H9 (cell line): ENCODE measurements around the gene PSME1. TPM values are rescaled to one million over a fixed set of nuclear protein-coding genes. Genes with fewer than 3 reads are reported as not detected.

Experiments
- DNase-seq: peaks from one replicate; pipeline ENCODE4 v3.0.0-alpha.2; 2017
- H2AFZ ChIP-seq: one replicate; pipeline ENCODE4 v1.6.1; 2013; ENCODE audit warnings: mild to moderate bottlenecking, low read length, control low read depth, moderate library complexity
- H2AK5ac ChIP-seq: 2 replicates; pipeline ENCODE4 v1.6.1; 2013; ENCODE audit warnings: low read length, control low read depth, mixed read lengths; ENCODE audit not compliant: insufficient read length
- H2BK120ac ChIP-seq: one replicate; pipeline ENCODE4 v1.6.1; 2013; ENCODE audit warnings: low read depth, mild to moderate bottlenecking, low read length, control low read depth, inconsistent platforms; ENCODE audit not compliant: poor library complexity, severe bottlenecking
- H2BK12ac ChIP-seq: 2 replicates; pipeline ENCODE4 v1.6.1; 2013; ENCODE audit warnings: low read length, control low read depth, mixed read lengths, low read depth; ENCODE audit not compliant: insufficient read length
- H2BK15ac ChIP-seq: 2 replicates; pipeline ENCODE4 v1.6.1; 2013; ENCODE audit warnings: low read depth, low read length, control low read depth
- H2BK20ac ChIP-seq: one replicate; pipeline ENCODE4 v1.6.1; 2013; ENCODE audit warnings: low read depth, mild to moderate bottlenecking, low read length, control low read depth, inconsistent platforms; ENCODE audit not compliant: poor library complexity, severe bottlenecking
- H2BK5ac ChIP-seq: 2 replicates; pipeline ENCODE4 v1.6.1; 2013; ENCODE audit warnings: low read length, control low read depth, mixed read lengths; ENCODE audit not compliant: insufficient read length
- H3K14ac ChIP-seq: 2 replicates; pipeline ENCODE4 v1.6.1; 2013; ENCODE audit warnings: low read length, control low read depth; ENCODE audit not compliant: insufficient read depth
- H3K18ac ChIP-seq: 2 replicates; pipeline ENCODE4 v1.6.1; 2013; ENCODE audit warnings: low read depth, mild to moderate bottlenecking, mixed read lengths, low read length, control low read depth; ENCODE audit not compliant: insufficient read length
- H3K23ac ChIP-seq: 2 replicates; pipeline ENCODE4 v1.6.1; 2013; ENCODE audit warnings: low read length, control low read depth, mixed read lengths, low read depth; ENCODE audit not compliant: insufficient read length
- H3K23me2 ChIP-seq: 2 replicates; pipeline ENCODE4 v1.6.1; 2013; ENCODE audit warnings: low read depth, mild to moderate bottlenecking, mixed read lengths, low read length, control low read depth; ENCODE audit not compliant: insufficient read length, poor library complexity, severe bottlenecking
- H3K27ac ChIP-seq: 2 replicates; pipeline ENCODE4 v1.5.1; 2013; ENCODE audit warnings: low read length, control low read depth, mixed read lengths, low read depth; ENCODE audit not compliant: insufficient read length
- H3K27me3 ChIP-seq: 2 replicates; pipeline ENCODE4 v1.6.1; 2013; ENCODE audit warnings: low read length, control low read depth, inconsistent platforms; ENCODE audit not compliant: insufficient read depth
- H3K4ac ChIP-seq: 2 replicates; pipeline ENCODE4 v1.6.1; 2013; ENCODE audit warnings: low read depth, mild to moderate bottlenecking, control low read depth, inconsistent platforms, low read length, moderate library complexity
- H3K4me1 ChIP-seq: 2 replicates; pipeline ENCODE4 v1.6.1; 2013; ENCODE audit warnings: low read length, control low read depth, inconsistent platforms; ENCODE audit not compliant: insufficient read depth
- H3K4me2 ChIP-seq: 2 replicates; pipeline ENCODE4 v1.6.1; 2013; ENCODE audit warnings: low read length, control low read depth, mixed read lengths; ENCODE audit not compliant: insufficient read length, insufficient read depth
- H3K56ac ChIP-seq: 2 replicates; pipeline ENCODE4 v1.6.1; 2013; ENCODE audit warnings: low read depth, mild to moderate bottlenecking, mixed read lengths, low read length, control low read depth; ENCODE audit not compliant: insufficient read length
- H3K79me1 ChIP-seq: 2 replicates; pipeline ENCODE4 v1.6.1; 2013; ENCODE audit warnings: low read depth, mild to moderate bottlenecking, moderate library complexity, low read length, control low read depth, inconsistent platforms; ENCODE audit not compliant: insufficient read depth, poor library complexity, severe bottlenecking
- H3K79me2 ChIP-seq: 2 replicates; pipeline ENCODE4 v1.6.1; 2013; ENCODE audit warnings: low read length, control low read depth, inconsistent platforms; ENCODE audit not compliant: insufficient read depth
- H3K9ac ChIP-seq: 2 replicates; pipeline ENCODE4 v1.6.1; 2013; ENCODE audit warnings: low read length, control low read depth, mixed read lengths; ENCODE audit not compliant: insufficient read length; ENCODE audit errors: extremely low read depth
- H3K9me3 ChIP-seq: one replicate; pipeline ENCODE4 v1.6.1; 2013; ENCODE audit warnings: low read depth, low read length, inconsistent platforms; ENCODE audit not compliant: control insufficient read depth
- H3T11ph ChIP-seq: one replicate; pipeline ENCODE4 v1.6.1; 2013; ENCODE audit warnings: mild to moderate bottlenecking, low read length, control low read depth, inconsistent platforms
- H4K20me1 ChIP-seq: one replicate; pipeline ENCODE4 v1.6.1; 2013; ENCODE audit not compliant: control insufficient read depth, insufficient read length, insufficient read depth
- H4K5ac ChIP-seq: 2 replicates; pipeline ENCODE4 v1.6.1; 2013; ENCODE audit warnings: low read depth, mild to moderate bottlenecking, mixed read lengths, low read length, control low read depth; ENCODE audit not compliant: insufficient read length
- H4K8ac ChIP-seq: replicated peaks from 2 replicates; pipeline ENCODE4 v1.6.1; 2013; ENCODE audit warnings: low read length, control low read depth, mixed read lengths, low read depth; ENCODE audit not compliant: insufficient read length
- H4K91ac ChIP-seq: 2 replicates; pipeline ENCODE4 v1.6.1; 2013; ENCODE audit warnings: low read depth, mild to moderate bottlenecking, moderate library complexity, mixed read lengths, low read length, control low read depth; ENCODE audit not compliant: insufficient read length
- H3K27ac Mint-ChIP-seq, 3 experiments: 2 replicates in 2 of 3; 3 replicates in 1 of 3; pipeline ENCODE4 v1.8.0; 2020 to 2021; ENCODE audit warnings: mixed read lengths in 3 of 3, mild to moderate bottlenecking in 1 of 3, moderate library complexity in 1 of 3
- H3K27me3 Mint-ChIP-seq: 2 replicates; pipeline ENCODE4 v1.8.0; 2021; ENCODE audit warnings: low read depth, mild to moderate bottlenecking, moderate library complexity, mixed read lengths
- H3K36me3 Mint-ChIP-seq, 3 experiments: 2 replicates in 2 of 3; 3 replicates in 1 of 3; pipeline ENCODE4 v1.8.0; 2020 to 2021; ENCODE audit warnings: low read depth in 3 of 3, mixed read lengths in 3 of 3; ENCODE audit not compliant: insufficient read depth in 1 of 3
- H3K4me1 Mint-ChIP-seq, 2 experiments: 2 replicates each; pipeline ENCODE4 v1.8.0; 2020; ENCODE audit warnings: mixed read lengths in 2 of 2
- H3K4me3 Mint-ChIP-seq, 2 experiments: 2 replicates in 1 of 2; 3 replicates in 1 of 2; pipeline ENCODE4 v1.8.0; 2020 to 2021; ENCODE audit warnings: mild to moderate bottlenecking in 2 of 2, mixed read lengths in 2 of 2, moderate library complexity in 1 of 2
- H3K9me3 Mint-ChIP-seq, 2 experiments: 2 replicates in 1 of 2; 3 replicates in 1 of 2; pipeline ENCODE4 v1.8.0; 2020; ENCODE audit warnings: mild to moderate bottlenecking in 2 of 2, mixed read lengths in 2 of 2, moderate library complexity in 1 of 2
- CTCF ChIP-seq: fragments of 200-600 bp; sonication (generic); conservative IDR thresholded peaks from 3 replicates; pipeline ENCODE4 v1.8.0; 2021; ENCODE audit warnings: antibody characterized with exemption, mild to moderate bottlenecking
- WGBS: extraction: QIAGEN DNeasy Blood & Tissue Kit; methylation state at CpG from one replicate; pipeline ENCODE4 v1.1.7; 2013; ENCODE audit warnings: missing lambda C conversion rate, low lambda C conversion rate, mixed read lengths; ENCODE audit not compliant: insufficient read length; ENCODE audit errors: extremely low coverage; 5-methylcytosine and 5-hydroxymethylcytosine counted together
- total RNA-seq: library from RNA; stranded (reverse); gene quantifications from 2 replicates; pipeline ENCODE4 v1.2.1, GENCODE V29; 2021

Gene PSME1
- total RNA-seq, 1 experiment from 2014 or later = 109 TPM

GRCh38 chr14:24093207-24093900, 42.6 kb upstream of the PSME1 start:
- Histone ChIP-seq H2BK120ac (no peak overlapping the region), H3K27me3 (no peaks in the 10 kb centered on the region), H3K56ac (no peak overlapping the region), H4K8ac (no peak overlapping the region), H3K4me1 (no peaks in the 10 kb centered on the region; the same call in 1 of the 2 replicates), H3K4me2 (peak overlapping the region; percentile 28), H2AK5ac (no peak overlapping the region), H3K23me2 (peaks cover 6% of the 10 kb centered on the region), H2BK15ac (no peak overlapping the region), H3K14ac (peak overlapping the region; percentile 59), H3T11ph (no peak overlapping the region), H4K5ac (no peak overlapping the region), H4K20me1 (no peaks in the 10 kb centered on the region), H3K79me2 (no peaks in the 10 kb centered on the region; the same call in 1 of the 2 replicates), H2AFZ (no peak overlapping the region), H3K9me3 (no peaks in the 10 kb centered on the region), H2BK20ac (no peak overlapping the region), H3K4ac (no peak overlapping the region), H3K23ac (no peak overlapping the region), H3K18ac (peak overlapping the region; percentile 76), H3K9ac (no peak overlapping the region), H4K91ac (no peak overlapping the region), H3K27ac (peak overlapping the region; percentile 49), H2BK12ac (peak overlapping the region; percentile 51), H3K79me1 (no peaks in the 10 kb centered on the region), H2BK5ac (no peak overlapping the region)
- TF ChIP-seq CTCF = no peak
- Mint-ChIP-seq H3K27ac (peak overlapping the region; percentile 97 to 98 (median 98)), H3K36me3 (peaks cover 18 to 27% (median 18%) of the 10 kb centered on the region in 3 experiments; a peak in 6 of 7 replicates), H3K4me3 (peak overlapping the region; percentile 90 to 93), H3K4me1 (peaks cover 21 to 41% of the 10 kb centered on the region in 2 experiments), H3K9me3 (peaks cover 0 to 2% of the 10 kb centered on the region in 2 experiments; a peak in 3 of 5 replicates), H3K27me3 (peaks cover 4% of the 10 kb centered on the region)
- no peak for DNase-seq
- no CpG with 5 or more reads among the region's 19 CpGs for WGBS
